Osteoblast (primary cell): Measurements from ENCODE around the gene VN1R5. TPM values are rescaled to one million over a fixed set of nuclear protein-coding genes. Genes with fewer than 3 reads are reported as not detected.

Source experiments
- DNase-seq: peaks from one replicate; pipeline ENCODE4 v3.0.0; 2011; ENCODE audit warnings: low spot score, mixed read lengths; ENCODE audit not compliant: insufficient read length; ENCODE audit errors: missing footprints
- H2AFZ ChIP-seq: 2 replicates; pipeline ENCODE4 v1.6.0; 2011; ENCODE audit warnings: mild to moderate bottlenecking, low read length
- H3K27ac ChIP-seq: 2 replicates; pipeline ENCODE4 v1.5.1; 2011; ENCODE audit warnings: mild to moderate bottlenecking, low read depth, low read length, moderate library complexity
- H3K27me3 ChIP-seq: 2 replicates; pipeline ENCODE4 v1.6.0; 2012; ENCODE audit warnings: mild to moderate bottlenecking, control low read depth, inconsistent platforms, low read length, moderate library complexity; ENCODE audit not compliant: insufficient read depth
- H3K36me3 ChIP-seq: 2 replicates; pipeline ENCODE4 v1.5.1; 2011; ENCODE audit warnings: mild to moderate bottlenecking, low read length, control low read depth, moderate library complexity; ENCODE audit not compliant: insufficient read depth
- H3K4me1 ChIP-seq: 2 replicates; pipeline ENCODE4 v1.5.1; 2011; ENCODE audit warnings: mild to moderate bottlenecking, low read length, control low read depth, moderate library complexity; ENCODE audit not compliant: insufficient read depth
- H3K4me2 ChIP-seq: 2 replicates; pipeline ENCODE4 v1.6.0; 2011; ENCODE audit warnings: mild to moderate bottlenecking, low read length; ENCODE audit not compliant: insufficient read depth
- H3K4me3 ChIP-seq: fragments of 200-600 bp; sonication (generic); 3 replicates; pipeline ENCODE4 v1.5.1; 2012; ENCODE audit warnings: mild to moderate bottlenecking, low read length, inconsistent platforms; ENCODE audit not compliant: insufficient read depth
- H3K79me2 ChIP-seq: 2 replicates; pipeline ENCODE4 v1.6.0; 2012; ENCODE audit warnings: mild to moderate bottlenecking, low read length, control low read depth, inconsistent platforms; ENCODE audit not compliant: insufficient read depth
- H3K9me3 ChIP-seq: 2 replicates; pipeline ENCODE4 v1.5.1; 2011; ENCODE audit warnings: low read depth, low read length, control low read depth
- H4K20me1 ChIP-seq: 2 replicates; pipeline ENCODE4 v1.6.0; 2012; ENCODE audit warnings: mild to moderate bottlenecking, low read length, control low read depth; ENCODE audit not compliant: insufficient read depth
- total RNA-seq: library from RNA; depleted of rRNA; stranded (reverse); fragments of >200 nt; gene quantifications from 2 replicates; pipeline ENCODE4 v1.2.3, GENCODE V29; 2012
- TF ChIP-seq, protein P1 (sequence below): IDR thresholded peaks from 2 replicates; pipeline ENCODE4 v1.5.1; 2011; ENCODE audit warnings: mild to moderate bottlenecking, low read depth, low read length, moderate library complexity; ENCODE audit errors: extremely low read depth

Gene VN1R5
- total RNA-seq, 1 donor, result not detected

- H3K79me2 ChIP-seq, result no peaks in the 10 kb centered on the region
- no peak overlapping the region for H2AFZ ChIP-seq
- H3K9me3 ChIP-seq, result no peaks in the 10 kb centered on the region
- peak; percentile 91 for DNase-seq
- peak overlapping the region; percentile 73 for H3K4me2 ChIP-seq
- peaks cover 7% of the 10 kb centered on the region for H3K27me3 ChIP-seq
- peaks cover 8% of the 10 kb centered on the region for H4K20me1 ChIP-seq
- no peaks in the 10 kb centered on the region for H3K36me3 ChIP-seq
- peaks cover 24% of the 10 kb centered on the region for H3K4me1 ChIP-seq
- no peak overlapping the region for H3K4me3 ChIP-seq
- peak overlapping the region; percentile 1 for H3K27ac ChIP-seq
- TF ChIP-seq, protein P1, sequence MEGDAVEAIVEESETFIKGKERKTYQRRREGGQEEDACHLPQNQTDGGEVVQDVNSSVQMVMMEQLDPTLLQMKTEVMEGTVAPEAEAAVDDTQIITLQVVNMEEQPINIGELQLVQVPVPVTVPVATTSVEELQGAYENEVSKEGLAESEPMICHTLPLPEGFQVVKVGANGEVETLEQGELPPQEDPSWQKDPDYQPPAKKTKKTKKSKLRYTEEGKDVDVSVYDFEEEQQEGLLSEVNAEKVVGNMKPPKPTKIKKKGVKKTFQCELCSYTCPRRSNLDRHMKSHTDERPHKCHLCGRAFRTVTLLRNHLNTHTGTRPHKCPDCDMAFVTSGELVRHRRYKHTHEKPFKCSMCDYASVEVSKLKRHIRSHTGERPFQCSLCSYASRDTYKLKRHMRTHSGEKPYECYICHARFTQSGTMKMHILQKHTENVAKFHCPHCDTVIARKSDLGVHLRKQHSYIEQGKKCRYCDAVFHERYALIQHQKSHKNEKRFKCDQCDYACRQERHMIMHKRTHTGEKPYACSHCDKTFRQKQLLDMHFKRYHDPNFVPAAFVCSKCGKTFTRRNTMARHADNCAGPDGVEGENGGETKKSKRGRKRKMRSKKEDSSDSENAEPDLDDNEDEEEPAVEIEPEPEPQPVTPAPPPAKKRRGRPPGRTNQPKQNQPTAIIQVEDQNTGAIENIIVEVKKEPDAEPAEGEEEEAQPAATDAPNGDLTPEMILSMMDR, result no peak
These were observed 38.4 kb downstream of the VN1R5 start for GRCh38 chr1:247294282-247294681.

DNA sequence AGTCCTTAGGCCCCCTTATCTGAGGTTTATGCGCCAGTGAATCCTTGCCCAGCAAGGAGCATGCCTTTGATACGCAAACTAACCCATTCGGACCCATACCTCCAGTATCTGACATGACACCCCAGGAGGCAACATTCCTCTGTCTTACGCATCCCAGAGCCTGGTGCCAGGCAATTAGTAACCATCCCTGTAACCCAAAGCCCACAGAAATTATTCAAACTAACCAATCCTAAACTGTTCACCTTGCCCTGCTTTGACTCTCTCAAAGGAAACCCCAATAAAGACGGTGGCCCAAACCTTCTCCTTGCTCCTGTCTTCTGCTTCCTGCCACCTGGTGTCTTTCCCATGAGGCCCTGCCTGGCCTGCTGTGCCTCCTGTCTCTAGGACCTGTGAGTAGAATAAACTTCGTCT, 39.4 kb downstream of the VN1R5 start:
- Histone ChIP-seq H3K79me2 (no peaks in the 10 kb centered on the region), H2AFZ (no peak overlapping the region), H3K4me1 (peaks cover 24% of the 10 kb centered on the region), H4K20me1 (peaks cover 8% of the 10 kb centered on the region), H3K27me3 (peaks cover 7% of the 10 kb centered on the region), H3K4me2 (peak overlapping the region; percentile 9), H3K27ac (peak overlapping the region; percentile 1), H3K36me3 (no peaks in the 10 kb centered on the region), H3K9me3 (no peaks in the 10 kb centered on the region), H3K4me3 (no peak overlapping the region)
- TF ChIP-seq, protein P1, result no peak
- peak; percentile 52 for DNase-seq

DNA sequence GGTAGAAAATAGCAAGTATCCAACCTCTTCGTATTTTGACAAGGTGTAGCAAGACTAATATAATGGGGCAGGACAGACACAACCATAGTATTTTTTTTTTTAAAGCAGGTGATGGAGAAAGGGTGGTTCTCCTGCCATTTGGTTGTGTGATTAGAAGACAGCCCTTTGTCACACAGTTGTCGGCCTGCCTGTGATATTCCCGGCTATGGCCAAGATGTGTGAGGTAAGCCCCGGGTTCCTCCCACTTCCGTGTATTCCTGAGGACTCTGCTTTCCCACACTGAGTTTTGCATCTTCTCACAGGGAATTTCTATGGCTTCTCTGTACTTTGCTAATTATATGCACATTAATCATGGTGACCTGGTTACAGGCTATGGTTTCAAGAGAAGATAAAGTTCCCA, 39.9 kb downstream of the VN1R5 start:
- peak; percentile 35 for DNase-seq

GRCh38 chr1:247296599-247297180, 40.8 kb downstream of the VN1R5 start:
- H3K4me2 ChIP-seq, result no peak overlapping the region
- no peak for DNase-seq
- peaks cover 7% of the 10 kb centered on the region for H3K27me3 ChIP-seq
- no peak overlapping the region for H3K4me3 ChIP-seq
- TF ChIP-seq, protein P1, result no peak
- H3K4me1 ChIP-seq, result peaks cover 24% of the 10 kb centered on the region
- no peaks in the 10 kb centered on the region for H3K79me2 ChIP-seq
- H3K36me3 ChIP-seq, result peaks cover 12% of the 10 kb centered on the region
- H3K27ac ChIP-seq, result no peak overlapping the region
- peaks cover 8% of the 10 kb centered on the region for H4K20me1 ChIP-seq
- H2AFZ ChIP-seq, result no peak overlapping the region
- no peaks in the 10 kb centered on the region for H3K9me3 ChIP-seq

More for the DNA sequence above, 39.9 kb downstream of the VN1R5 start:
- H4K20me1 ChIP-seq, result peaks cover 8% of the 10 kb centered on the region
- H2AFZ ChIP-seq, result no peak overlapping the region
- H3K36me3 ChIP-seq, result peaks cover 3% of the 10 kb centered on the region
- no peak overlapping the region for H3K4me2 ChIP-seq
- TF ChIP-seq, protein P1, result no peak
- H3K4me1 ChIP-seq, result peaks cover 24% of the 10 kb centered on the region
- no peaks in the 10 kb centered on the region for H3K9me3 ChIP-seq
- no peak overlapping the region for H3K27ac ChIP-seq
- H3K4me3 ChIP-seq, result no peak overlapping the region
- H3K27me3 ChIP-seq, result peaks cover 7% of the 10 kb centered on the region
- no peaks in the 10 kb centered on the region for H3K79me2 ChIP-seq
